ENCODE measurements around the gene CUL2.
"Not testable (repeated sequence)": the region's sequence is repeated elsewhere in the genome, so short reads cannot be mapped to it uniquely, and the experiment has no call there.

Gene CUL2

DNA sequence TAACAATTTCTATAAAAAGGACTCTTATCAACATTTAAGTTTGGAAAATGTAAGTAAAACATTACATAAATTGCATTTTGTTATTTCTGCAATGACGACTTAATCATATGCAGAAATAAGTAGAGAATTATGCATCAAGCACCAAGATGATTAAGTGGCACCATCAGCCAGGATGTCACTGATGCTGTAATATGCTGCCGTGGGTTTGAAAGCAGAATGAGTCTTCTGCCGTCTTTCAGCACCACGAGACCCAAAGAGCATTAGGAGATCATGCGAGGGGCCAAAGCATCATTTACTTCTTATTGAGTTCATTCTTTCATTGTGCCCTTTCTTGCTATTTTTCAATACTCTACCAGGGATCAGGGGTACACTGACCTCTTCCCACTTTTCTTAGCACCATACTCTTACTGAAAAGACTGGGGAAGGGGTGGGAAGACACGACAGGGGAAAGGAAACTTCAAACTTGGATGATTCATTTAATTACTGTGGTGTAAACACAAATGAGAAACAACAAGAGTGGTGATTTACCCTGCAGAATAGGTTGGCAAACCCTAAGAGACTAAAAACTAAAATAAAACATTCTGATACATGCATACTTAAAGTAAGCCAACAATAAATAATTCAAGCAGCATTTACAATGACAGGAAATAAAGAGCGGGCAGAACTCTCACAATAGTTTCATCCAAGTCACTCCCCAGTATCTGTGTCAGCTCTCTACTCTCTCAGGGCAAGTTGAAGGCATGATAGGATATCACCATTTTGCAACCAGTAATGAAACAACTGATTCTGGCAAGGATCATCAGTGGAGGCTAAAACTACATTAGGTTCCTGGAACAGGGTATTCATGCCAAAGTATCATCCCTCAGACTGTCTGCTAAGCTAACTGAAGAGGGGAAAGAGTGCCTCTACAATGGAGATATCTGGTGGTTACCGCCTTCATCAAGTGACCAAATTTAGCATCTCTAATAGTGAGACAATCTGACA, 70.8 kb downstream of the CUL2 start:
- DNase-seq (ENCODE audit: low read depth): no peak

DNA sequence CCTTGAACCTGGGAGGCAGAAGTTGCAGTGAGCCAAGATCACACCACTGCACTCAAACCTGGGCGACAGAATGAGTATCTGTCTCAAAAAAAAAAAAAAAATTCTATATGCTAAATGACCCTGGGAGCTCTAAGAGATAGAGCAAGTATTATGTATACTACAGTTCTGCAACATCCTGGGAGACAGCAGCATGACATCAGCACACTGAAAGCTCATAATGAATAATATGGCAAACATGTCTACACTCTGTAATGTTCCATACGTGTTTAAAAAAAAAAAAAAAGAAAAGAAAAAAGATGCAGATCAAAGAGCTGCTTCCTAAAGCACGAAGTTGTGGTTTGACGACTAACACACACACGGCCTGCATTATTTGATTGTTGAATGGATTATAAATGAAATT, 72.5 kb downstream of the CUL2 start:
- DNase-seq (ENCODE audit: low read depth): no peak

DNA sequence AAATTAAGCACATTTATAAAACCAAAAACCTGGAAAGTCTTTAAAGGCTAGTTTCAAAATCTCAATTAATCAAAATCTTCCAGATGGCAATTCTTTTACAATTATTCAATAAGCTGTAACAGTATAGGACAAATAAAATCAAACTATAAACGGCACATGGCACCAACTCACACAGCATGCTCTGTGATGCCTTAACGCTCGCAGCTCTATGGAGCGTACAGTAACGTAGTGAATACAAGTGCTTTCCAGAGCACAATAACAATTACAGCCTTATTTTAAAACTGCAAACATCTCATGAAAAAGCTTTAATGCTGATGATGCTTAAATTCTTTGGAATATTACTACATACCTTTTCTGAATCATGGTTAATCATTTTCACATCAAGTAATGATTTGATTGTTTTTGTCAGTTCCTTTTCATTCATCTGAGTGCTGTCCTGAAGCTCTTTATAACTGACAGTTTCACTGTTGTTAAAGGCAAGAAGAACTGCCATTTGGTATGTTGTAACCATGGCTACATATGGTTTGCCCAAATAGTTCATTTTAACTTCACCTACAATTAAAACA, 74.2 kb downstream of the CUL2 start:
- no peak for DNase-seq (ENCODE audit: low read depth)

DNA sequence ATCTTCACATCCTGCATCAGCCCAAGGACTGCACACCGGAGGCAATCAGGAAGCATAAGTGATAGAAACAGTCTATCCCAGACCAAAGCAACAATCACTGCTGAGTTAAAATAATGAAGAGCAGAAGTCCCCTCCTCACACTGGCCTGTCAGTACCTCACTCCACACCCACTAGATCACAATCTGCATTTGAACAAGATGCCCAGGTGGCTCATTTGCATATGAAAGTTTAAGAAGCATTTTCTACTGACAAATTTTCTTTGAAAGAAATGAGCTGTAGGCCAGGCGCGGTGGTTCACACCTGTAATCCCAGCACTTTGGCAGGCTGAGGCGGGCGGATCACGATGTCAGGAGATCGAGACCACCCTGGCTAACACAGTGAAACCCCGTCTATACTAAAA, 77.4 kb downstream of the CUL2 start:
- DNase-seq (ENCODE audit: low read depth): no peak

DNA sequence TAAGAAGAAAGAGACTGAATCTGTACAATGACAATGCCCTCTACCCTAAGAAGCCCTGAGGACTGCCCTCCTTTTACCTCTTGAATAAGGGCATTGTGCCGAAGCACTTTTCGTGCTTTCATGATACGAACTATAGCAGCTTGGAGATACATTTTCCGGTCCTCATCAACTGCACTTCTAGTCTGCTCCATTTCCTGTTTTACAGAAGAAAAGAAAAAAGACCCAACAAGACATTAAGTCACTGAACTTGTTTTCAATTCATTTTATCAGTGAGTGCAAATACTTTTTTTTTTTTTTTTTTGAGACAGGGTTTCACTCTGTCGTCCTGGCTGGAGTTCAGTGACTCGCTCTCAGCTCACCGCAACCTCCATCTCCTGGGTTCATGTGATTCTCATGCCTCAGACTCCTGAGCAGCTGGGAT, 78.4 kb downstream of the CUL2 start:
- no peak for DNase-seq (ENCODE audit: low read depth)

DNA sequence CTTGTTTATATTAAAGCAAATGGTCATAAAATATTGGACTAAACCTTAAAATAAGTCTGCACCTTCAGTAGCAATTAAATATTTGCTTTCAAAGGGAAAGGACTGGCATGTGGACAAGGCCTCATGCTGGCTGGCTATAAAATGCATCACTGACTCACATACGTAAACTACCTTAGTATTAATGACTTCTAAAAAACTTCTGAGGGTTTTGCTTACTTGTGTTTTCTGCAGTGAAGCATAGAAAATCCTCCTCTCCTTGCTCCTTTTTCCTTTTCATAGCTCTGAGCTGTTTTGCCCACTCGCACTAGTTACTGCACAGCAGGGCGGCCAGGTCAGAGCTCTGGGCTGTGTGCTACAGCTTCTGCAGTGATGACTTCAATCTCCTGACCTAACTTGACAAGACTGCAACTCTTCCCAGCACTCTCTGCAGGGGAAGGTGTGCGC, 82.3 kb downstream of the CUL2 start:
- DNase-seq (ENCODE audit: low read depth): no peak

DNA sequence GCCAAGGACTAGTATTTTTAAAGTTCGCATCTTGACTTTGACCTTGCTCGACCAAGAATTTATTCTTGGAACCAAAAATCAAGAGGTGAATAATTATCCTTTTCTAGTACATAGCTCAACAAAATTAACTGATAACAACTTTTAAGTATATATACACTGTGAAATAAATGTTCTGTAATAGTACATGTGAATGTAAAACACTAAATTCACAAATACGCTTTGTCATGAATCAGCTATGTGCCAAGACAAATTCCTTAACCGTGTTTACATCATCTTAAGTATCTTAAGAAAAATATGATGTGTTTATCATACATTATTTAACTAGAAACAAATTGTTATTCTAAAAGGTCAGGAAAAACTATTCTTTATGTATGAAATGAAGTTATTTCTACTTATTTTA, 83.3 kb downstream of the CUL2 start:
- DNase-seq (ENCODE audit: low read depth): no peak

DNA sequence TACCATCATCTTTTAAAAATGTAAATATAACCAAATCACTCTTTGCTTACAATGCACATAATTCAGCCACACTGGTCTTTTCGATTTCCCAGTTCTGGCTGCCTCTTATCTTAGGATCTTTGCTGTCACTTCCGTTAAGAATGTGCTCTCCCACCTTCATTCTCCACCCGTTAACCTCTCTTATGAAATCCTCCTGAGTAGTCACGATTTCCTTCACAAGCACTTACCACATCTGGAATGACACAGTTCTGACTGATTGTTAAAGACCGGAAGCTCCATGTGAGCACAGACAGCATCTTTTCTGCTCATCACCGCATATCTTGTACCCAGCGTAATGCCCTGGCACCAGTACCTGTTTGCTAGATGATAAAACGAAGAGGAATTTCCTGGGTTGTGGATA, 84.3 kb downstream of the CUL2 start:
- DNase-seq (ENCODE audit: low read depth): peak; percentile 99

DNA sequence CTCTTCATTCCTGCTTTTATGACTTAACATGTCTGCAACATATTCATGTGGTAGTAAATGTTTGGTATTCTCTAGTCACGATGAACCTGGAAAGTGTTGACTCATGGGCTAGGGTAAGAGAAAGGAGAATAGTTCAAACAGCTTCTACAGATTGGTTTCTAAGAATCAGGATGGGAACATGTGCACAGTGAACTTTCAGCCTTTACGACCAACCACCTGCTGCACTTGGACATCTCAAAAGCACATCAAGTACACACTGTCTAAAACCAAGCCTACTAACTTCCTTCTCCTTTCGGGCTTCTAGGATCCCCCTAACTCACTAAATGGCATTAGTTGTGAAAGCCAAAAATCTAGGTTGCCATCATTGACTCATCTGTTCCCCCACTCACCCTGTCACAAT, 85.5 kb downstream of the CUL2 start:
- no peak for DNase-seq (ENCODE audit: low read depth)

DNA sequence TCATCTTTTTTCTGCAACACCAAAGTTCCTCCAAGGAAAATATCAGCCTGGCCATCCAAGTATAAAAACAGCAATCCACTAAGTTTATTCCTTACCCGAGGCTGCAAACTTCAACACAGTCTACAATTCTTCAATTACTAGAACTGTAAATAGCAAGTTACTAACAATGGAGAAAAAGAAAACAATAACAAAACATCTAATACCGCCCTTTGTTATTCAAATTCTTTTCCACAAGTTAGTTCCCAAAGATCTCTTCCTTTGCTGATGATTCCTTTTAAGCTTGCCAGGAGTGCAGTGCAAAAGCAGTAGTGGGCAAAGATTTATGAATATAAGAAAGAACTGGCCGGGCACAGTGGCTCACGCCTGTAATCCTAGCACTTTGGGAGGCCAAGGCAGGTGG, 86.2 kb downstream of the CUL2 start:
- no peak for DNase-seq (ENCODE audit: low read depth)

DNA sequence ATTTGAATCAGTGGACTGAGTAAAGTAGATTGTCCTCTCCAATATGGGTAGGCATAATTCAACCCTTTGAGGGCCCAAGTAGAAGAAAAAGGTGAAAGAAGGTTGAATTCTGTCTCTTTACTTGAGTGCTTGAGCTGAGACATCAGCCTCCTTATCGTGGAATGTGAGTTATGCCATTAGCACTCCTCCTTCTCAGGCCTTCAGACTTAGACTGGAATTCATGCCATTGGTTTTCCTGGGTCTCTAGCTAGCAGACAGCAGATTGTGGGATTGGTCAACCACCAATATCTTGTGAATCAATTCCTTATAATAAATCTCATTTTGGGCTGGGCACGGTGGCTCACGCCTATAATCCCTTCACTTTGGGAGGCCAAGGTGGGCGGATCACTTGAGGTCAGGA, 89.2 kb downstream of the CUL2 start:
- no peak for DNase-seq (ENCODE audit: low read depth)

DNA sequence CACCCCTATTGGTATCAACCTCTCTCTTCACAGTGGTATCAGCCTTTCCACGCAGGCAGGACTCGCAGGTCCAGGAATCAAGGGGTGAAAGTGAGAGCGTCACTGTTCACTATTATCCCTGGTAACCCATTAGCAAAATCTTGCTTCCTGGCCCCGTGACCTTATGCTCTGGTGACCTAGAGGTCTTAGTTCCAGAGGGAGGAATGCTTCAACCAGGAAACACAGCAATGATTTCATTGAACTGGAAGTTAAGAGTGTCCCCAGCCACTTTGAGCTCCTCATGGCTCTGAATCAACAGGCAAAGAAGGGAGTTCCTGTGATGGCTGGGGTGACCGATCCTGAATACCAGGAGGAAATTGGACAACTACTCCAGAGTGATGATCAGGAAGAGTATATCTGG, 90.6 kb downstream of the CUL2 start:
- DNase-seq (ENCODE audit: low read depth): no peak

DNA sequence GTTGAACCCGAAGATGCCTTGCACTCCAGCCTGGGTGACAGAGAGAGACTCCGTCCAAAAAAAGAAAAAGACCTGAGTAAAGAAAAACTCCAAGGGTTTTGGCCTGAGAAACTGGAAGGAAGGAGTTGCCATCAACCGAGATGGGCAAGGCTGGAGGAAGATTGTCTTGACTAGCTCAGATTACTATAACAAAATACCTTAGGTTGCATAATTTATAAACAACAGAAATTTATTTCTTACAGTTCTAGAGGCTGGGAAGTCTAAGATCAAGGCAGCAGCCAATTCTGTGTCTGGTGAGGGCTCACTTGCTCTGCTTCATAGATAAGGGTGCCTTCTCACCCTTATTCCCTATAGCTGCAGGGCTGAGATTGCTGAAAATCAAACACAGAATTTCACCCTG, 91.2 kb downstream of the CUL2 start:
- DNase-seq (ENCODE audit: low read depth): no peak

DNA sequence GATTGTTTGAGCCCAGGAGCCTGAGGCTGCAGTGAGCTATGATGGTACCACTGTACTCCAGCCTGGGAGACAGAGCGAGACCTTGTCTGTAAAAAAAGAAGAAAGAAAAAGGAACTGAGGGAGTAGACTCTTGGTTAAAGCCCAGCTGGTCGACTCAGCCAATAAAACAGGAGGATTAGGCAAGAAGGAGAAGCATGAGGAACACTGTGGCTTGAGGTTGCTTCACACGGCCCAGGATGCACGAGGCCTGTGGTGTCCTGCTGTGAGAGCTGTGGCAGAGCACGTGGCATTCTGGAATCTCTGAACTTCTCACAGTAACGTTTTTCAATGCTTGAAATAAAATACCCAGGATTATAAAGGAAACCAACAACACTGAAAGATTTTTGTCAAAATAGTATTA, 93.3 kb downstream of the CUL2 start:
- DNase-seq (ENCODE audit: low read depth): peak; percentile 51

DNA sequence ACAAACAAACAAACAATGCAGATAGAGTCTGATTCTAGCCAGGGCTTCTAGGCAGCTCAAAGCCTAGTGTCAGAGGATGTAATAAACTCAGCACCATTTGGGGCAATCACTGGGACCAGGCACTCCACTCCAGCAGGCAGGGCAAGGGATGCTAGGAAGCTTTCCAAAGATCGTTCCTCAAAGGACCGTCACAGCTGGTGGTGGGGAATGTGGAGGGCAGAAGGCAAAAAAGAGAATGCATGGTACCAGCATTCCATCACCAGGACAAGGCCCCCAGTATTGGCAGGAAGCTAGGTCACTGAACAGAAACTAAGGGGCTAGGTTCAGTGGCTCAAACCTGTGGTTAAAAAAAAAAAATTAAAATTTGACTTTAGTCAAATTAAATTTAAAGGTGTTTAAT, 94.2 kb downstream of the CUL2 start:
- no peak for DNase-seq (ENCODE audit: low read depth)

DNA sequence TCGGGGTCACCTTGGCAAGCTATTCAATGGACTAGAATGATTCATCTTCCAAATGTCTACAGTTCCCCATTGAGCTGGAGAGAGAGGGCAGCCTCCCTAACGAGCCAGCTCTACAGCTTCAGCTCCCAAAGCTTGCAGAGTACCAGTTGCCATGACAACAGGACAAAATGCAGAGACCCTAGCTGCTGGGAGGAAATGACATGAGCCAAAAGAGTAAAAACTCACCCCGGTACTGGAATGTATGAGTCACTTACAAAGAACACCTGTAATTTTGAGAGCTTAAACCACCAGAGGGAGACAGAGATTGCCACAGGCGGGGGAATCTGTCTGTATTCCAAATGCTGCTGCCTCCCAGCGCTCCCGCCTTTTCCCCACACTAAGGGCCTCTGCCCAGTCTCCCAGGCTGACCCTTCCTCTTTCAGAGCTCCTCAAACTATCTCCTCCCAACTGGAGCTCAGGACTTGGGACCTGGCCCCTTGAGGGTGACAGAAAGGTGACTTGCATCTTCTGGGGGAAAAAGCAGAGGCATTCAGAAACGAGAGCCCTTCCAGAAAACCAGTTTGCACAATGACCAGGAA, 95.5 kb downstream of the CUL2 start:
- DNase-seq (ENCODE audit: low read depth): no peak

DNA sequence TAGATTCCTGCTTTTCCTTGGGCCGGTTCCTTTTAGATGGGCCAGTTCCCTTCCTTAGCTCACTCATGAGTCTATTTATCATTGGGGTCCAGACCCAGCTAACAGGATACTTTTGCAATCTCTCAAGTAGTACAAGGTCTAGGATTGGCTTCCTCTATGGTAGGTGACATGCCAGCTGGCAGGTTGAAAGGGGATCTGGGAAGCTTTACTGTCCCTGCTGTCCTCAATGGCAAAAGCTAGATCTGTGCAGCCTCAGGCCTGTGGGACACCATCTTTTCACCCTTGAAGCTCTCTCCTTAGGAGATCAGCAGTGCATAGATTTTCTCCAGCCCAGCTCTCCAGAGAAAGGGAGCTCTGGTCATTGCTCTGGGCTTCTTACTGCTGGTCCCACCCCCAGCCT, 96.4 kb downstream of the CUL2 start:
- DNase-seq (ENCODE audit: low read depth): no peak

DNA sequence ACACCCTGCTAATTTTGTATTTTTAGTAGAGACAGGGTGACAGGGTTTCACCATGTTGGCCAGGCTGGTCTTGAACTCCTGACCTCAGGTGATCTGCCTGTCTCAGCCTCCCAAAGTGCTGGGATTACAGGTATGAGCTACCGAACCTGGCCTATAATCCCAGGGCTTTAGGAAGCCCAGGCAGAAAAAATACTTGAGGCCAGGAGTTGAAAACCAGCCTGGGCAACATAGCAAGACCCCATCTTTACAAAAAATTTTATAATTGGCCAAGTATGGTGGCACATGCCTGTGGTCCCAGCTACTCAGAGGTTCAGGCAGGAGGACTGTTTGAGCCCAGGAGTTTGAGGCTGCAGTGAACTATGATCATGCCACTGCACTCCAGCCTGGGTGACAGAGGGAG, 99.0 kb downstream of the CUL2 start:
- DNase-seq (ENCODE audit: low read depth): not testable (repeated sequence)

DNA sequence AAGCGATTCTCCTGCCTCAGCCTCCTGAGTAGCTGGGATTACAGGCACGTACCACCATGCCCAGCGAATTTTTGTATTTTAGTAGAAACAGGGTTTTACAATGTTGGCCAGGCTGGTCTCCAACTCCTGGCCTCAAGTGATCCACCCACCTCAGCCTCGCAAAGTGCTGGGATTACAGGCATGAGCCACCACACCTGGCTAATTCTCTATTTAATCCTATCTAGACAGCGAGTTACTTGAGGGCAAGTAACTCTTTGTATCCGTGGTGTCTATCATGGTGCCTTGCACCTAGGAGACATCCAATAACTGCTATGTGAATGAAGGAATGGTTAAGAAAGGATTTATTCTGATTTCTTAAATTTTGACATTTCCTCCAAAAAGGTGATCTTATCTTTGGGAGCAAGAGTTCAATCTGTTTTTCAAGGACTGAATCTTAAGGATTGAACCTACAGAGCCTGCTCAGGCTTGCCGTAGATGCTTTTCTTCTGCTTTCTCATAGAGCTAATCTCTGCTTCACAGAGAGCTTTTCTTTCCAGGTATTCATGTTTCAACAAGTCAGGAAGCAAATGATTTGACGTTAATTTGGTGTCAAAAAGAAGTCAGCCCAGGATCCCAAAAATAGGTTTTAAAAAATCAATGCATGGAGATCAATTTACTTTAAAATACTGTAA, 101.6 kb downstream of the CUL2 start:
- no peak for DNase-seq (ENCODE audit: low read depth)

DNA sequence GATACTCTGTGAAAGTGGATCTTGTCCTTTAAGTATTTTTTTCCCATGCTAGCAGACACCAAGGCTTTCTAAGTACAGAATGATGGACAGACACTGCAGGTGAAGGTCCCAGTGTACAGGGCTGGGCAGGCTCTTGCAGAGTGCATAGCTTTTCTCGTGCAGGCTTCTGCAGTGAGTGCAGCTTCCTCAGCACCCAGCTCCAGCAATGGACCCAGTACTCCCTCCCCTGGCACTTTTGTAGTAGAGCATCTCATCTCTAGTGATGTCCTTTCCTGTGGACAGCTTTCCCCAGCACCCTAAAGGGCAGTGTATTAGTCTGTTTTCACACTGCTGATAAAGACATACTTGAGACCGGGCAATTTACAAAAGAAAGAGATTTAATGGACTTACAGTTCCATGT, 104.3 kb downstream of the CUL2 start:
- no peak for DNase-seq (ENCODE audit: low read depth)

DNA sequence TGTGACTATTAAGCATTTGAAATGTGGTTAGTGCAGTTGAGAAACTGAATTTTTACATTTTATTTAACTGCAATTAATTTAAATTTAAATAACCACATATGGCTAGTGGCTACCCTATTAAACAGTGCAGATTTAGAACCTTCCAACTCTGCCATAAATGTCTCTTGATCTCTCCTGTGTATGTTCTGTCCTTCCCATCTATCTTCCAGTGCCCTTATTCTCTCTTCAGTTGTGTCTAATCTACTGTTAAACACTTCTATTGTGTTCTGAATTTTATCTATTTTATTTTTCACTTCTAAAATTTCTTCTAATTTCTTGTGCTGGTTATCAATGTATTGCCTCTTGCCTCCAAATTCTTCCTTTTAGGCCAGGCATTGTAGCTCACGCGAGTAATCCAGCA, 105.0 kb downstream of the CUL2 start:
- no peak for DNase-seq (ENCODE audit: low read depth)

DNA sequence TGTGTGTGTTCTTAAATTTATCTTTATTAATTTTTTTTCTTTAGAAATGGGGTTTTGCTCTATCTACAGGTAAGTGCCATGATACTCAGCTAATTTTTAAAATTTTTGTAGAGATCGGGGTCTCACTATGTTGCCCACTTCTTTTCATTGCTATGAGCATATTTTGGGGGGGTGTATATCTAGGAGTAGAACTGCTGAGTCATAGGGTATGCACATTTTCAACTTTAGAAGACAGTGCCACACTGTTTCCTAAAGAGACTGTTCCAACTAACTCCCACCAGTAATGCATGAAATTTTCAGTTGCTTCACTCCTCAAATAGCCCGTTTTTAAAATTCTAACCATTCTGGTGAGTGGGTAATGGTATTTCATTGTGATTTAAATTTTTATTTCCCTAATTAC, 108.3 kb downstream of the CUL2 start:
- no peak for DNase-seq (ENCODE audit: low read depth)

DNA sequence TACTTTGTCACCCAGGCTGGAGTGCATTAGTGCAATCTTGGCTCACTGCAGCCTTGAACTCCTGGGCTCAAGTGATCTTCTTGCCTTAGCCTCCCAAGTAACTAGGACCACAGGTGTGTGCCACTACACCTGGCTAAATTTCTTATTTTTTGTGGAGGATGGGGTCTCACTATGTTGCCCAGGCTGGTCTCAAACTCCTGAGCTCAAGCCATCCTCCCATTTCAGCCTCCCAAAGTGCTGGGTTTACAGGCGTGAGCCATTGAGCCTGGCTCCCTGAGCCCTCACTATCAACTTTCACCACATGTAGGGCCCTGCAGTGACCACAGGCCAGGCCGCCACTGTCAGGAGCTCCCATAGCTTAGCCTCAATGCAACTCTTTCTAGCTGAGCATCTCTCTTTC, 110.2 kb downstream of the CUL2 start:
- no peak for DNase-seq (ENCODE audit: low read depth)
